HepG2 (cell line): ENCODE results near the gene FBXO24. TPM values are rescaled to one million over a fixed set of nuclear protein-coding genes. Genes with fewer than 3 reads are reported as not detected.

Source experiments
- EP300 ChIP-seq, 3 experiments: sonication (generic) in 1 of 3; formaldehyde crosslinking in 1 of 3; IDR thresholded peaks; 2 replicates each; pipeline versions ENCODE4 v1.5.1 to v1.6.1; 2011 to 2020; ENCODE audit warnings: low read depth in 2 of 3, low read length in 2 of 3, borderline replicate concordance in 1 of 3, improper control_type of control experiment in 1 of 3, mild to moderate bottlenecking in 1 of 3, missing genetic modification reagents in 1 of 3, moderate library complexity in 1 of 3
- HNRNPK ChIP-seq: fragments of 200-400 bp; formaldehyde crosslinking; IDR thresholded peaks from 2 replicates; pipeline ENCODE4 v1.6.1; 2018; ENCODE audit warnings: low read length, low read depth, moderate library complexity, mild to moderate bottlenecking; ENCODE audit not compliant: poor library complexity, severe bottlenecking
- MED1 ChIP-seq: sonication (generic); formaldehyde crosslinking; IDR thresholded peaks from 2 replicates; pipeline ENCODE4 v1.4.0; 2020; ENCODE audit warnings: missing genetic modification reagents
- NR2F1 ChIP-seq, 2 experiments: fragments of 450-650 bp in 1 of 2; formaldehyde crosslinking in 1 of 2; IDR thresholded peaks; 2 replicates each; pipeline versions ENCODE4 v1.5.0 to v1.6.1; 2016 to 2020; ENCODE audit warnings: mild to moderate bottlenecking in 1 of 2, missing compliant biosample characterization in 1 of 2, missing genetic modification reagents in 1 of 2, moderate library complexity in 1 of 2
- PCBP1 ChIP-seq: fragments of 200-400 bp; formaldehyde crosslinking; IDR thresholded peaks from 2 replicates; pipeline ENCODE4 v1.6.1; 2017; ENCODE audit warnings: mild to moderate bottlenecking, low read depth, low read length, borderline replicate concordance
- PLRG1 ChIP-seq: fragments of 450-650 bp; conservative IDR thresholded peaks from 2 replicates; pipeline ENCODE4 v1.6.1; 2016
- TAF15 ChIP-seq: fragments of 200-400 bp; formaldehyde crosslinking; IDR thresholded peaks from one replicate; pipeline ENCODE4 v1.6.1; 2018; ENCODE audit warnings: mild to moderate bottlenecking, low read depth, low read length; ENCODE audit not compliant: poor library complexity, severe bottlenecking
- TGIF2 ChIP-seq: IDR thresholded peaks from 2 replicates; pipeline ENCODE4 v1.6.1; 2016; ENCODE audit warnings: control low read depth, missing compliant biosample characterization
- ZNF253 ChIP-seq: sonication (generic); formaldehyde crosslinking; IDR thresholded peaks from 2 replicates; pipeline ENCODE4 v1.8.0; 2022; ENCODE audit warnings: mild to moderate bottlenecking, missing genetic modification reagents, borderline replicate concordance
- ZNF350 ChIP-seq: sonication (generic); formaldehyde crosslinking; IDR thresholded peaks from 2 replicates; pipeline ENCODE4 v1.4.0; 2020; ENCODE audit warnings: mild to moderate bottlenecking, low read depth, missing genetic modification reagents, borderline replicate concordance
- ZNF552 ChIP-seq: sonication (generic); formaldehyde crosslinking; IDR thresholded peaks from 2 replicates; pipeline ENCODE4 v1.9.0; 2022; ENCODE audit warnings: missing genetic modification reagents, mild to moderate bottlenecking, borderline replicate concordance
- ZNF746 ChIP-seq: sonication (generic); formaldehyde crosslinking; IDR thresholded peaks from 2 replicates; pipeline ENCODE4 v1.8.0; 2022; ENCODE audit warnings: mild to moderate bottlenecking, missing genetic modification reagents
- polyA plus RNA-seq, 8 experiments: library from polyadenylated mRNA; depleted of rRNA in 3 of 8; stranded (reverse) in 7 of 8; unstranded in 1 of 8; fragments of >200 nt; fragmentation: Illumina TruSeq in 4 of 8; extraction: Trizol in 4 of 8; gene quantifications; 2 replicates each; pipeline versions ENCODE4 v1.2.1 to v1.2.3, GENCODE V29; 2011 to 2016; ENCODE audit warnings: low read depth in 4 of 8, missing spikeins in 1 of 8, mixed read lengths in 1 of 8; ENCODE audit not compliant: insufficient read depth in 1 of 8
- total RNA-seq, 5 experiments: library from RNA; depleted of rRNA; stranded (reverse); fragments of >200 nt; fragmentation: Illumina TruSeq; extraction: Trizol; gene quantifications; 2 replicates each; pipeline ENCODE4 v1.2.3, GENCODE V29; 2016; ENCODE audit warnings: low read depth in 1 of 5
- TF ChIP-seq, protein P1 (sequence below): sonication (generic); formaldehyde crosslinking; IDR thresholded peaks from 2 replicates; pipeline ENCODE4 v1.9.0; 2022; ENCODE audit warnings: low read depth, missing genetic modification reagents
- TF ChIP-seq, protein P2 (sequence below): sonication (generic); formaldehyde crosslinking; IDR thresholded peaks from 2 replicates; pipeline ENCODE4; 2020; ENCODE audit warnings: missing genetic modification reagents, mild to moderate bottlenecking, borderline replicate concordance
- TF ChIP-seq, protein P3 (sequence below): sonication (generic); formaldehyde crosslinking; IDR thresholded peaks from 2 replicates; pipeline ENCODE4 v1.8.1; 2022; ENCODE audit warnings: low read depth, mild to moderate bottlenecking, missing genetic modification reagents
- TF ChIP-seq, protein P4 (sequence below): sonication (generic); formaldehyde crosslinking; IDR thresholded peaks from 2 replicates; pipeline ENCODE4 v1.8.0; 2022; ENCODE audit warnings: missing genetic modification reagents, low read depth, mild to moderate bottlenecking, borderline replicate concordance
- TF ChIP-seq, protein P5 (sequence below): IDR thresholded peaks from 2 replicates; pipeline ENCODE4 v1.6.1; 2016; ENCODE audit warnings: low read depth

FBXO24 gene
- total and polyA plus RNA-seq, 2 of the 13 experiments (the other 11 are each of a cell fraction or from before 2014, with no cell fraction given), result 0.20 to 0.55 TPM

DNA sequence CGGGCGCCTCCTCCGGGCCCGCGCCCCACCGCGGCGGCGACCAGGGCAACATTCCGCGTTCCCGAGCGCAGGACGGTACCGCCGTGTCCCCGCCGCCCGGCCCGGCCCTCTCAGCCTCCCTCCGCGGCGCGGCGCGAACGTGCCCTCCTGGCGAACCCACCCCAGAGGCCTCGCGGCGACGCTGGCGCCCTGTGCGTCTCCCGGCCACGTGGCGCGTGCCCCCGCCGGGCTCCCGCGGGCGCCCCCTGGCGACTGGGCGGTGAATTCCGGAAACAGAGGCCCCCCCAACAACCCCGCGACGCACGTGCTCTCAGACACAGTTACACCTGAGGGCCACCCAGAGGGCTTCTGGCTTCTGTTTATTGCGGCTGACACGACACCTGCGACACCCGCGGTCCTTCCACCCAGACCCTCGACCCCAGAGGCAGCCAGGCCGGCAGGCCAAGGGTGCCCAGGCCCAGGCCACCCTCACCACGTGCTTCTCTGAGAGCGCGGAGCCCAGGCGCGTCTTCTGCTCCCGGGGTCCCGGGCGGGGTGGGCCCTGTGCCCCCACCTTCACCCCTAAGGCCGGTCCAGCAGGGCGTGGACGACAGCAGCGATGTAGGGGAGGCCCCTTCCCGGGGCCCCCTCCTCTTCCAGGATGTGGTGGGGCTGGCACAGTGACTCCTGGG lies 12.3 kb upstream of the FBXO24 start, which contains the start of gene SAP25 (continued):
- TF ChIP-seq, protein P1, sequence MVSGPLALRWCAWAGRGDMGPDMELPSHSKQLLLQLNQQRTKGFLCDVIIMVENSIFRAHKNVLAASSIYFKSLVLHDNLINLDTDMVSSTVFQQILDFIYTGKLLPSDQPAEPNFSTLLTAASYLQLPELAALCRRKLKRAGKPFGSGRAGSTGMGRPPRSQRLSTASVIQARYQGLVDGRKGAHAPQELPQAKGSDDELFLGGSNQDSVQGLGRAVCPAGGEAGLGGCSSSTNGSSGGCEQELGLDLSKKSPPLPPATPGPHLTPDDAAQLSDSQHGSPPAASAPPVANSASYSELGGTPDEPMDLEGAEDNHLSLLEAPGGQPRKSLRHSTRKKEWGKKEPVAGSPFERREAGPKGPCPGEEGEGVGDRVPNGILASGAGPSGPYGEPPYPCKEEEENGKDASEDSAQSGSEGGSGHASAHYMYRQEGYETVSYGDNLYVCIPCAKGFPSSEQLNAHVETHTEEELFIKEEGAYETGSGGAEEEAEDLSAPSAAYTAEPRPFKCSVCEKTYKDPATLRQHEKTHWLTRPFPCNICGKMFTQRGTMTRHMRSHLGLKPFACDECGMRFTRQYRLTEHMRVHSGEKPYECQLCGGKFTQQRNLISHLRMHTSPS (CRISPR knock-in tag), result no peak
- TF ChIP-seq, protein P2, sequence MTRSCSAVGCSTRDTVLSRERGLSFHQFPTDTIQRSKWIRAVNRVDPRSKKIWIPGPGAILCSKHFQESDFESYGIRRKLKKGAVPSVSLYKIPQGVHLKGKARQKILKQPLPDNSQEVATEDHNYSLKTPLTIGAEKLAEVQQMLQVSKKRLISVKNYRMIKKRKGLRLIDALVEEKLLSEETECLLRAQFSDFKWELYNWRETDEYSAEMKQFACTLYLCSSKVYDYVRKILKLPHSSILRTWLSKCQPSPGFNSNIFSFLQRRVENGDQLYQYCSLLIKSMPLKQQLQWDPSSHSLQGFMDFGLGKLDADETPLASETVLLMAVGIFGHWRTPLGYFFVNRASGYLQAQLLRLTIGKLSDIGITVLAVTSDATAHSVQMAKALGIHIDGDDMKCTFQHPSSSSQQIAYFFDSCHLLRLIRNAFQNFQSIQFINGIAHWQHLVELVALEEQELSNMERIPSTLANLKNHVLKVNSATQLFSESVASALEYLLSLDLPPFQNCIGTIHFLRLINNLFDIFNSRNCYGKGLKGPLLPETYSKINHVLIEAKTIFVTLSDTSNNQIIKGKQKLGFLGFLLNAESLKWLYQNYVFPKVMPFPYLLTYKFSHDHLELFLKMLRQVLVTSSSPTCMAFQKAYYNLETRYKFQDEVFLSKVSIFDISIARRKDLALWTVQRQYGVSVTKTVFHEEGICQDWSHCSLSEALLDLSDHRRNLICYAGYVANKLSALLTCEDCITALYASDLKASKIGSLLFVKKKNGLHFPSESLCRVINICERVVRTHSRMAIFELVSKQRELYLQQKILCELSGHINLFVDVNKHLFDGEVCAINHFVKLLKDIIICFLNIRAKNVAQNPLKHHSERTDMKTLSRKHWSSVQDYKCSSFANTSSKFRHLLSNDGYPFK (CRISPR knock-in tag), result 0 out of 2 replicates have a peak, but pooled peaks have one; percentile 14
- TF ChIP-seq TGIF2 (CRISPR knock-in tag) (no peak), HNRNPK (peak; percentile 46), ZNF350 (CRISPR knock-in tag) (no peak), TAF15 (peak; percentile 24), EP300 (IDR thresholded peaks at IDR 0.05; ENCODE audit: low read depth in 2 of 2, low read length in 2 of 2) (no peak), EP300 (CRISPR knock-in tag; IDR thresholded peaks at IDR 0.05; ENCODE audit: borderline replicate concordance) (no peak), PCBP1 (0 out of 2 replicates have a peak, but pooled peaks have one; percentile 74), ZNF746 (CRISPR knock-in tag) (no peak), ZNF552 (CRISPR knock-in tag) (no peak), MED1 (no peak), PLRG1 (no peak), NR2F1 (CRISPR knock-in tag; IDR thresholded peaks at IDR 0.05) (no peak), ZNF253 (CRISPR knock-in tag) (no peak)
- TF ChIP-seq, protein P3, sequence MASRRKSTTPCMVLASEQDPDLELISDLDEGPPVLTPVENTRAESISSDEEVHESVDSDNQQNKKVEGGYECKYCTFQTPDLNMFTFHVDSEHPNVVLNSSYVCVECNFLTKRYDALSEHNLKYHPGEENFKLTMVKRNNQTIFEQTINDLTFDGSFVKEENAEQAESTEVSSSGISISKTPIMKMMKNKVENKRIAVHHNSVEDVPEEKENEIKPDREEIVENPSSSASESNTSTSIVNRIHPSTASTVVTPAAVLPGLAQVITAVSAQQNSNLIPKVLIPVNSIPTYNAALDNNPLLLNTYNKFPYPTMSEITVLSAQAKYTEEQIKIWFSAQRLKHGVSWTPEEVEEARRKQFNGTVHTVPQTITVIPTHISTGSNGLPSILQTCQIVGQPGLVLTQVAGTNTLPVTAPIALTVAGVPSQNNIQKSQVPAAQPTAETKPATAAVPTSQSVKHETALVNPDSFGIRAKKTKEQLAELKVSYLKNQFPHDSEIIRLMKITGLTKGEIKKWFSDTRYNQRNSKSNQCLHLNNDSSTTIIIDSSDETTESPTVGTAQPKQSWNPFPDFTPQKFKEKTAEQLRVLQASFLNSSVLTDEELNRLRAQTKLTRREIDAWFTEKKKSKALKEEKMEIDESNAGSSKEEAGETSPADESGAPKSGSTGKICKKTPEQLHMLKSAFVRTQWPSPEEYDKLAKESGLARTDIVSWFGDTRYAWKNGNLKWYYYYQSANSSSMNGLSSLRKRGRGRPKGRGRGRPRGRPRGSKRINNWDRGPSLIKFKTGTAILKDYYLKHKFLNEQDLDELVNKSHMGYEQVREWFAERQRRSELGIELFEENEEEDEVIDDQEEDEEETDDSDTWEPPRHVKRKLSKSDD (CRISPR knock-in tag), result no peak
- TF ChIP-seq, protein P4, sequence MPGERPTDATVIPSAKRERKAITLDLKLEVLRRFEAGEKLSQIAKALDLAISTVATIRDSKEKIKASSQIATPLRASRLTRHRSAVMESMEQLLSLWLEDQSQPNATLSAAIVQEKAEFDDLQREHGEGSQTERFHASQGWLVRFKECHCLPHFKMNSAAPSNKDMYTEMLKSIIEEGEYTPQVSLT (CRISPR knock-in tag), result no peak
- TF ChIP-seq, protein P5, sequence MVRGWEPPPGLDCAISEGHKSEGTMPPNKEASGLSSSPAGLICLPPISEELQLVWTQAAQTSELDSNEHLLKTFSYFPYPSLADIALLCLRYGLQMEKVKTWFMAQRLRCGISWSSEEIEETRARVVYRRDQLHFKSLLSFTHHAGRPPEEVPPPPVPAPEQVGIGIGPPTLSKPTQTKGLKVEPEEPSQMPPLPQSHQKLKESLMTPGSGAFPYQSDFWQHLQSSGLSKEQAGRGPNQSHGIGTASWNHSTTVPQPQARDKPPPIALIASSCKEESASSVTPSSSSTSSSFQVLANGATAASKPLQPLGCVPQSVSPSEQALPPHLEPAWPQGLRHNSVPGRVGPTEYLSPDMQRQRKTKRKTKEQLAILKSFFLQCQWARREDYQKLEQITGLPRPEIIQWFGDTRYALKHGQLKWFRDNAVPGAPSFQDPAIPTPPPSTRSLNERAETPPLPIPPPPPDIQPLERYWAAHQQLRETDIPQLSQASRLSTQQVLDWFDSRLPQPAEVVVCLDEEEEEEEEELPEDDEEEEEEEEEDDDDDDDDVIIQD (CRISPR knock-in tag), result no peak
